Measurements from ENCODE around the gene SH3GLB2.
"Not testable (repeated sequence)": the region's sequence is repeated elsewhere in the genome, so short reads cannot be mapped to it uniquely, and the experiment has no call there.

The SH3GLB2 gene

DNA sequence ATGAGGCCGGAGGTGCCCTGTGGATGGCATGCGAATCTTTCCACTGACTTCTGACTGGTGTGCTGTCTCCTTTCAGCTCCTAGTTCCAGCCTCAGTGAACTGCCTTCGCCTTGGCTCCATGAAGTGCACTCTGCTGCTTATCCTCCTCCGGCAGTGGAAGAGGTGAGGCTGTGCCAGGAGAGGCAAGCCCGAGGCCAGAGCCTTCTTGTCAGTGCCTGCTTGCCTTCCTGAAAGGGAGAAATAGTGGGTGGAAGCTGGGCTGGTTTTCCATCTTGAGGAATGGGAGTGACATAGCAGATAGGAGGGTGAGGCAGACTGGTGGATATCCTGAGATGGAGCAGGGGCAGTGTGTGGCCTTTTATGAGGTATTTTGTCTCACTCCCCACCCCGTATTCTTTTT is 29.7 kb downstream of the SH3GLB2 start:
- no peak for DNase-seq (ENCODE audit: low spot score)

DNA sequence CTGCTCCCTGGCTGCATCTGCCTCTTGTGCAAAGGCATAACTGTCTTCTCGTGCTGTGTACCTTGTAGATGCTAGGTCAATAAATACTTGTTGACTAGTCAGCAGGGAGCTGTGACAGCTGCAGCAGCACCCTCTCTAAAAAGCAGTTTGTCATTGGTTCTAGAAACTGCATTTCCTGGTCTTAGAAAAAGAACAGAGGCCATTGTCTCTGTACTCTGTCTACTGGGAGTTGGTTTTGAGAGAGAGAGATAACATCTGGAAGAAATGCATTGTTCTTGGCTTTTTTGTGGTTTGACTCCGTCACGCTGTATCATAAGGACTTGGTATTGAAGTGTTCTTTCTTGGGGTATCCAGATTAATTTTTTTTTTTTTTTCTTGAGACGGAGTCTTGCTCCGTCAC is 32.3 kb downstream of the SH3GLB2 start:
- DNase-seq (ENCODE audit: low spot score), result no peak

DNA sequence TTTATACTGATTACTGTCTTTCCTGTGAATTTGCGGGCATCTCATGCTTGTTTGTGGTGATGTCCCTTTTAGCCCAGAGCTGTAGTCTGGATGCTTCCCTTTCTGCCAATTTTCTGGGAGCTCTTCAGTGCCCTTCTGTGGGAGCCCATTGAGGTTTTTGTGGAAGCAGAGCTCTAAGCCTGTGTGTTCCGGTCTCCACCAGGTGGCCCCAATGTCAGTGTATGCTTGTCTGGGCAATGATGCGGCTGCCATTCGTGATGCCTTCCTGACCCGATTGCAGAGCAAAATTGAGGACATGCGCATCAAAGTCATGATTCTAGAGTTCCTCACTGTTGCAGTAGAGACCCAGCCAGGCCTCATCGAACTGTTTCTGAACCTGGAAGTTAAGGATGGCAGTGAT is 35.1 kb downstream of the SH3GLB2 start:
- no peak for DNase-seq (ENCODE audit: low spot score)

DNA sequence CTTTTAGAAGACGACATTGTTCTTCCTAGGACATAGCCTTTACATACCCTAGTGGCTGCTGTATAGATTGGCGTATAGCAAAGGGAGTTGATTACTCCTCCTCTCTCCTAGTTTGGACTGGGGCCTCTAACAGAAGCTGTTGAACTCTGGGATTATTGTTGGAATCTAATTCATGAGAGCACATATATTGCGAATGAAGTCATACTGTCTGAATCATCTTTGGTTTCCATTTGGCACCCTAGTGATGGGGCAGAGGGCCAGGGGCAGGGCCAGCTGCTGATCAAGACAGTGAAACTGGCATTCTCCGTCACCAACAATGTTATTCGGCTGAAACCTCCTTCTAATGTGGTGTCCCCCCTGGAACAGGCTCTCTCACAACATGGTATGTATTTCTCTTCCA is 40.3 kb downstream of the SH3GLB2 start:
- no peak for DNase-seq (ENCODE audit: low spot score)

DNA sequence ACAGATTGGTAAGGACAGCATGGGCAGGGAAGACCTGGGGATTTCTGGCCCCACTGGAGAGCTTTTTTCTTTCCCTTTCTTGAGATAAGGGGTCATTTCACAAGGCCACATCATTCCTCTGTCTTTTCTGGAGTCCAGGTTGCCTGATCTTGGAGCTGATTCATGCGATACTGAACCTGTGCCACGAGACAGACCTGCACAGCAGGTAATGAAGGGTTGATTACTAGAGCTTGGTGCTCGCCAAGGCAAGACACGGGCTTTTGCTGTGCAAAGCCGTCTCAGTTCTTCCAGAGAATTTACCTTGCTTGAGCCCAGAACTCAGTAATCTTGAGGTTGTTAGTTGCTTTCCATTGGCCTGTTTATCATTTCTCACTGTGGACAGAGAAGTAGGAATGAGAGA is 41.5 kb downstream of the SH3GLB2 start:
- no peak for DNase-seq (ENCODE audit: low spot score)

DNA sequence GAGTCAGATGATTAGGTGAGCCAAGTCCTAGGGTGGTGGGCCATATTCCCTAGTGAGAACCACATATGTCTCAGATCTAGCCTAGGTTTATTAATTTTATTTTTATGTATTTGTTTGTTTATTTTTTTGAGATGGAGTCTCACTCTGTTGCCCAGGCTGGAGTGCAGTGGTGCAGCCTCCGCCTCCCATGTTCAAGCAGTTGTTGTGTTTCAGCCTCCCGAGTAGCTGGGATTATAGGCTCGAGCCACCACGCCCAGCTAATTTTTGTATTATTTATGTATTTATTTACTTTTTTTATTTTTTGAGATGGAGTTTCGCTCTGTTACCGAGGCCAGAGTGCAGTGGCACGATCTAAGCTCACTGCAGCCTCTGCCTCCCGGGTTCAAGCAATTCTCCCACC is 44.6 kb downstream of the SH3GLB2 start:
- DNase-seq (ENCODE audit: low spot score), result no peak

DNA sequence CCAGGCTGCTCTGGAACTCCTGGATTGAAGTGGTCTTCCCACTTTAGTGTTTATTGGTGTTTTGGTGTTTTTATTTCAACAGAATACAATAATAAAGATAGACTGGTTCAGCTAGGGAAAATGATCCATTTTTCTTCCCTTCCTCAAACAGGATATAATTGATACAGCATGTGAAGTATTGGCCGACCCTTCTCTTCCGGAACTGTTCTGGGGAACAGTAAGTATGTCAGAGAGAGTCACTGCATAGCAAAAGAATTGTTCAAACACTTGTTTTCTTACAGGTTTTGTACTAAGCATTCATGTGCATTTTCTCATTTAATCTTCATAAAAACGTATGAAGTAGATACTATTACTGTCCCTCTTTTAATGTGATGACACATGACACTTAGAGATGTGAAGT is 49.0 kb downstream of the SH3GLB2 start:
- DNase-seq (ENCODE audit: low spot score), result no peak

DNA sequence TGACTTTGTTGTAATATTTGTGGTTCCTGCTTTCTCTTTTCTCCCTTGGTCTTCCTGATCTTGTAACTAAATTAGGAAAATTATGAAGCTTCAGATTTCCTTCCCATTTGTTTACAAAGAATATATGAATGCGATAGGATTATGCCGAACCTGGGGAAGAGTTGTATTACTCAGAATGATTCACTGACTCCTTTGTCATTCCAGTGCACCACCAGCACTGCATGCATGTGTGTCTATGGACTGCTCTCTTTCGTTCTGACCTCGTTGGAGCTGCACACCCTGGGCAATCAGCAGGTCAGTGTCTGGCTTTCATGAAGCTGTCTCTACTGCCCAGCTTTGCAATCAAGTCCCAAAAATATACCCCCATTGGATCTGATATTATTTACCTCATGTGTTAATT is 55.2 kb downstream of the SH3GLB2 start:
- DNase-seq (ENCODE audit: low spot score), result no peak

DNA sequence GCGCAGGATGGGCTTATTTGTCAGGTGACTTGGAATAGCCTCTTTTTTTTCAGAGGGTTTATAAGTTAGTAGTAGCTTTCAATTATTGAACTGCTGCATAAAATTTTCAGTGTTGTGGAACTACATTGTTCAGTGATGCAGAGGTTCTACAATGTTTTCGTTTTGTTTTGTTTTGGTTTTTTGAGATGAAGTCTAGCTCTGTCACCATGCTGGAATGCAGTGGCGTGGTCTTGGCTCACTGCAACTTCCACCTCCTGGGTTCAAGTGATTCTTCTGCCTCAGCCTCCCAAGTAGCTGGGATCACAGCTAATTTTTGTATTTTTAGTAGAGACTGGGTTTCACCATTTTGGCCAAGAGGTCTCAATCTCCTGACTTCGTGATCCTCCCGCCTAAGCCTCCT is 58.6 kb downstream of the SH3GLB2 start:
- no peak for DNase-seq (ENCODE audit: low spot score)

DNA sequence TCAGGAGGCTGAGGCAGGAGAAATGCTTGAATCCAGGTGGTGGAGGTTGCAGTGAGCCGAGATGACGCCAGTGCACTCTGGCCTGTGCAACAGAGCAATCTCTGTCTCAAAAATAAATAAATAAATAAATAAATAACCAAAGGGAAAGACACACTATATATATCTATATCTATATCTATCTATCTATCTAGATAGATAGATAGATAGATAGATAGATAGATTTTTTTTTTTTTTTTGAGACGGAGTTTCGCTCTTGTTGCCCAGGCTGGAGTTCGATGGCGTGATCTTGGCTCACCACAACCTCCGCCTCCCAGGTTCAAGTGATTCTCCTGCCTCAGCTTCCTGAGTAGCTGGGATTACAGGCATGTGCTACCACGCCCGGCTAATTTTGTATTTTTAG is 66.7 kb downstream of the SH3GLB2 start:
- DNase-seq (ENCODE audit: low spot score), result not testable (repeated sequence)
